SK-N-SH (cell line): ENCODE measurements around the gene ABCA3. TPM values are rescaled to one million over a fixed set of nuclear protein-coding genes. Genes with fewer than 3 reads are reported as not detected.
A peak's percentile ranks its signal among the peaks of the same experiment; 100 is the strongest.

Experiments used
- CTCF ChIA-PET: fragments of 300-600, 350-600 bp; formaldehyde crosslinking; extraction: SDS; loops from one replicate; lab custom pipeline; 2021; lab: Yijun Ruan, JAX
- POLR2A ChIA-PET: fragments of 350-600 bp; sonication (Branson Sonifier 250); formaldehyde crosslinking; extraction: SDS; loops from one replicate; lab custom pipeline; 2020; ENCODE audit warnings: antibody characterized with exemption, inconsistent platforms; lab: Yijun Ruan, JAX
- DNase-seq: peaks from one replicate; pipeline ENCODE4 v3.0.0; 2012
- H2AFZ ChIP-seq: fragments of 200-600 bp; sonication (generic); 2 replicates; pipeline ENCODE4 v1.8.1; 2016; ENCODE audit warnings: antibody characterized with exemption, mild to moderate bottlenecking, low read depth
- H3F3A ChIP-seq: fragments of 200-600 bp; sonication (generic); replicated peaks from 2 replicates; pipeline ENCODE3; 2016; ENCODE audit warnings: antibody characterized with exemption, mild to moderate bottlenecking; ENCODE audit not compliant: insufficient read depth
- H3K27ac ChIP-seq, 2 experiments: fragments of 200-500 bp in 1 of 2; fragments of 200-600 bp in 1 of 2; sonication (Bioruptor generic) in 1 of 2; sonication (generic), shearing (Covaris generic) in 1 of 2; 2 replicates each; pipeline versions ENCODE4 v1.5.1 to v1.6.1; 2014 to 2016; ENCODE audit warnings: low read depth in 2 of 2, inconsistent platforms in 1 of 2, low read length in 1 of 2, mild to moderate bottlenecking in 1 of 2, mixed read lengths in 1 of 2
- H3K27me3 ChIP-seq: fragments of 200-600 bp; sonication (generic), shearing (Covaris generic); 2 replicates; pipeline ENCODE4 v1.6.1; 2016; ENCODE audit warnings: mixed run types; ENCODE audit not compliant: insufficient read depth
- H3K36me3 ChIP-seq, 2 experiments: fragments of 200-500 bp in 1 of 2; fragments of 200-600 bp in 1 of 2; sonication (Bioruptor generic) in 1 of 2; sonication (generic) in 1 of 2; replicated peaks in 1 of 2; 2 replicates each; pipeline versions ENCODE3 to v1.5.1; 2014 to 2016; ENCODE audit warnings: low read length in 1 of 2, mild to moderate bottlenecking in 1 of 2; ENCODE audit not compliant: insufficient read depth in 2 of 2, control insufficient read depth in 1 of 2
- H3K4me1 ChIP-seq, 2 experiments: fragments of 200-500 bp in 1 of 2; fragments of 200-600 bp in 1 of 2; sonication (Bioruptor generic) in 1 of 2; sonication (generic), shearing (Covaris generic) in 1 of 2; 2 replicates each; pipeline versions ENCODE4 v1.5.1 to v1.6.1; 2014 to 2016; ENCODE audit warnings: low read depth in 1 of 2, low read length in 1 of 2, mixed run types in 1 of 2; ENCODE audit not compliant: insufficient read depth in 2 of 2, control insufficient read depth in 1 of 2
- H3K4me2 ChIP-seq: fragments of 200-600 bp; sonication (generic), shearing (Covaris generic); 2 replicates; pipeline ENCODE4 v1.6.1; 2017; ENCODE audit warnings: mixed run types
- H3K4me3 ChIP-seq, 2 experiments: fragments of 200-500 bp in 1 of 2; fragments of 200-600 bp in 1 of 2; sonication (Bioruptor generic) in 1 of 2; sonication (generic), shearing (Covaris generic) in 1 of 2; 2 replicates each; pipeline versions ENCODE4 v1.5.1 to v1.8.1; 2014 to 2016; ENCODE audit warnings: low read depth in 2 of 2, inconsistent platforms in 1 of 2, low read length in 1 of 2, mild to moderate bottlenecking in 1 of 2, mixed read lengths in 1 of 2, moderate library complexity in 1 of 2
- H3K79me2 ChIP-seq: fragments of 200-600 bp; sonication (generic); 2 replicates; pipeline ENCODE4 v1.8.1; 2017; ENCODE audit warnings: mild to moderate bottlenecking; ENCODE audit not compliant: insufficient read depth
- H3K9ac ChIP-seq: fragments of 200-600 bp; sonication (generic); 2 replicates; pipeline ENCODE4 v1.6.1; 2017; ENCODE audit warnings: mixed run types
- H3K9me2 ChIP-seq: fragments of 200-600 bp; sonication (generic); 2 replicates; pipeline ENCODE4 v1.6.1; 2017; ENCODE audit warnings: mixed run types
- H3K9me3 ChIP-seq: fragments of 200-600 bp; sonication (generic); 2 replicates; pipeline ENCODE4 v1.6.1; 2017; ENCODE audit warnings: mixed run types, mild to moderate bottlenecking, moderate library complexity
- H4K20me1 ChIP-seq: fragments of 200-600 bp; sonication (generic); 2 replicates; pipeline ENCODE4 v1.6.1; 2017; ENCODE audit warnings: mild to moderate bottlenecking, mixed run types; ENCODE audit not compliant: insufficient read depth
- CHD2 ChIP-seq: fragments of 150-350 bp; IDR thresholded peaks from 2 replicates; pipeline ENCODE4 v1.6.1; 2018; ENCODE audit warnings: low read length; ENCODE audit not compliant: partially characterized antibody
- CTCF ChIP-seq: fragments of 200-600 bp; sonication (generic); IDR thresholded peaks from 2 replicates; pipeline ENCODE4 v1.6.1; 2017; ENCODE audit warnings: antibody characterized with exemption, mild to moderate bottlenecking, moderate library complexity
- FOXJ3 ChIP-seq: sonication (generic); formaldehyde crosslinking; IDR thresholded peaks from 2 replicates; pipeline ENCODE4 v1.5.1; 2020; ENCODE audit warnings: mild to moderate bottlenecking, missing genetic modification reagents
- GABPA ChIP-seq: IDR thresholded peaks from 2 replicates; pipeline ENCODE4 v1.4.0; 2012; ENCODE audit warnings: low read depth, mild to moderate bottlenecking
- IRF3 ChIP-seq: fragments of 150-350 bp; IDR thresholded peaks from 2 replicates; pipeline ENCODE4 v1.6.1; 2016; ENCODE audit warnings: mild to moderate bottlenecking, low read depth, low read length
- REST ChIP-seq: IDR thresholded peaks from 2 replicates; pipeline ENCODE4 v1.6.1; 2012; ENCODE audit warnings: mild to moderate bottlenecking, low read depth, low read length, moderate library complexity
- SMC3 ChIP-seq: IDR thresholded peaks from 2 replicates; pipeline ENCODE4 v1.6.1; 2012; ENCODE audit warnings: low read depth, low read length, improper control_type of control experiment
- ZBTB33 ChIP-seq: IDR thresholded peaks from 2 replicates; pipeline ENCODE4 v1.4.0; 2012; ENCODE audit warnings: low read depth, borderline replicate concordance
- WGBS: methylation state at CpG from one replicate; pipeline ENCODE4 v1.1.6; 2017; ENCODE audit warnings: low lambda C conversion rate; 5-methylcytosine and 5-hydroxymethylcytosine counted together
- polyA plus RNA-seq, 3 experiments: library from polyadenylated mRNA; depleted of rRNA; stranded (reverse); fragments of >200 nt; gene quantifications; 2 replicates each; pipeline ENCODE4 v1.2.3, GENCODE V29; 2012

ABCA3 gene
- polyA plus RNA-seq, 1 of the 3 experiments (the other 2 are of a cell fraction), result 9.9 TPM

- Histone ChIP-seq H3K9me2 (no peaks in the 10 kb centered on the region), H3K4me2 (no peak overlapping the region), H3K27ac (no peak overlapping the region), H4K20me1 (no peaks in the 10 kb centered on the region), H3K79me2 (no peaks in the 10 kb centered on the region), H3K4me3 (no peak overlapping the region), H3K9ac (no peak overlapping the region), H3K27me3 (no peaks in the 10 kb centered on the region), H3F3A (no peaks in the 10 kb centered on the region), H3K36me3 (peaks cover 0 to 12% of the 10 kb centered on the region in 2 experiments), H3K4me1 (no peaks in the 10 kb centered on the region), H2AFZ (no peak overlapping the region), H3K9me3 (no peaks in the 10 kb centered on the region)
- WGBS, result 89% methylated on average over 21 of the region's 24 CpGs
- CTCF ChIA-PET, result no interaction called here
- DNase-seq, result no peak
- TF ChIP-seq REST (peak; percentile 81), SMC3 (no peak), GABPA (no peak), ZBTB33 (no peak)
- POLR2A ChIA-PET, result interaction anchor here (0.6 to 2.5 kb wide), 3 partner anchors 9 to 49 kb away, joined by 3 to 7 read pairs (median 3); no protein-coding TSS in a partner anchor
These were observed 59.5 kb downstream of the ABCA3 start for GRCh38 chr16:2280981-2281542.

- Histone ChIP-seq H3K27ac (no peak overlapping the region), H4K20me1 (no peaks in the 10 kb centered on the region), H3K9me3 (no peaks in the 10 kb centered on the region), H3K4me1 (no peaks in the 10 kb centered on the region), H3K79me2 (no peaks in the 10 kb centered on the region), H3K9me2 (no peaks in the 10 kb centered on the region), H3K9ac (no peak overlapping the region), H3K4me2 (no peak overlapping the region), H2AFZ (no peak overlapping the region), H3K36me3 (peaks cover 0 to 12% of the 10 kb centered on the region in 2 experiments), H3K4me3 (no peak overlapping the region), H3K27me3 (no peaks in the 10 kb centered on the region), H3F3A (no peaks in the 10 kb centered on the region)
- POLR2A ChIA-PET, result interaction anchor here (0.6 to 2.5 kb wide), 3 partner anchors 9 to 49 kb away, joined by 3 to 7 read pairs (median 3); no protein-coding TSS in a partner anchor
- DNase-seq, result no peak
- WGBS, result 81% methylated on average over 3 of the region's 8 CpGs
- CTCF ChIA-PET, result no interaction called here
- TF ChIP-seq REST (no peak), SMC3 (no peak), CTCF (no peak), IRF3 (no peak), CHD2 (no peak), GABPA (no peak), FOXJ3 (CRISPR knock-in tag) (no peak)
These were observed 60.1 kb downstream of the ABCA3 start for GRCh38 chr16:2280461-2280860.
